Endometrial microvascular endothelial cells (primary cell): ENCODE measurements around the gene MEI1. TPM values are rescaled to one million over a fixed set of nuclear protein-coding genes. Genes with fewer than 3 reads are reported as not detected.
"Not testable (repeated sequence)": the region's sequence is repeated elsewhere in the genome, so short reads cannot be mapped to it uniquely, and the experiment has no call there.

Experiments
- in situ Hi-C: cut with HindIII; loops from 2 replicates; pipeline ENCODE4 v1.10.0; 2017; ENCODE audit warnings: low sequenced_read_pairs, low pct_unique_long_range_greater_than_20kb; ENCODE audit errors: inconsistent ontology term
- total RNA-seq: library from RNA; depleted of rRNA; stranded (reverse); fragments of >200 nt; gene quantifications from one replicate; pipeline ENCODE4 v1.2.3, GENCODE V29; 2015; ENCODE audit errors: inconsistent ontology term

Gene MEI1
- total RNA-seq, 1 donor from 2014 or later = 0.28 TPM

DNA sequence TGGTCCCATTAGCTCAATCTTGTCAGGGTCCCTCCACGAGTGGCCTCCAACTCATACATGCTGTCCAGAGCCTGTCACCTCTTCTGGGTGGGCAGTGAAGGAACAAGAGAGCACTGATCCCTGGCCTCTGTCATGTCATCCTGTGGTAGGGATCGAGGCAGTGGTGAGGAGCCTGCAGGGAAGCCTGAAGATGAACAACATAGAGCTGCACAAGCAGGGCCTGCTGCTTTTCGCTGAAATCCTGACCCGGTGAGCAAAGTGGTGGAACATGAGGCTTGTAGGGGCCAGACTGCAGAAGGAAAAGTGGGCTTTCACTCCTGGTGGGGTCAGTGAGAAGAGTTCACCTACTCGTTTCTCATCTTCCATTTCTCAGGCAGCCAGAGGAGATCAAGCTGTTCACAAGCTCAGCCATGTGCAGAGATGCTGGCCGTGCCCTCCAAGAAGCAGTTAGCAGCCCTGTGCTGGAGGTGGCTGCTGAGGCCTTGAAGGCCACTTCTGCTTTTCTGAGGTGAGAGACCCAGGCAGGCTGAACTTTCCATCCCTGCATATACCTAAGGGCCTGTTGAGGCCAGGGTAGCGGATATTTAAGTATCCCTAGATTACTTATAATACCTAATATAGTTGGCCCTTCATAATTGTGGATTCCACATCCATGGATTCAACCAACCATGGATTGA is 32.9 kb downstream of the MEI1 start:
- in situ Hi-C loops = no loop called here

GRCh38 chr22:41733241-41733640 is 33.9 kb downstream of the MEI1 start:
- in situ Hi-C loops = not testable (repeated sequence)

- in situ Hi-C loops = no loop called here
Measured at GRCh38 chr22:41739576-41739975, 40.3 kb downstream of the MEI1 start.

- in situ Hi-C loops = no loop called here
Measured at GRCh38 chr22:41742918-41743317, 43.6 kb downstream of the MEI1 start.

- in situ Hi-C loops = no loop called here
Measured at GRCh38 chr22:41745968-41746367, 46.7 kb downstream of the MEI1 start.

GRCh38 chr22:41746567-41747400 is 47.5 kb downstream of the MEI1 start:
- in situ Hi-C loops = no loop called here

DNA sequence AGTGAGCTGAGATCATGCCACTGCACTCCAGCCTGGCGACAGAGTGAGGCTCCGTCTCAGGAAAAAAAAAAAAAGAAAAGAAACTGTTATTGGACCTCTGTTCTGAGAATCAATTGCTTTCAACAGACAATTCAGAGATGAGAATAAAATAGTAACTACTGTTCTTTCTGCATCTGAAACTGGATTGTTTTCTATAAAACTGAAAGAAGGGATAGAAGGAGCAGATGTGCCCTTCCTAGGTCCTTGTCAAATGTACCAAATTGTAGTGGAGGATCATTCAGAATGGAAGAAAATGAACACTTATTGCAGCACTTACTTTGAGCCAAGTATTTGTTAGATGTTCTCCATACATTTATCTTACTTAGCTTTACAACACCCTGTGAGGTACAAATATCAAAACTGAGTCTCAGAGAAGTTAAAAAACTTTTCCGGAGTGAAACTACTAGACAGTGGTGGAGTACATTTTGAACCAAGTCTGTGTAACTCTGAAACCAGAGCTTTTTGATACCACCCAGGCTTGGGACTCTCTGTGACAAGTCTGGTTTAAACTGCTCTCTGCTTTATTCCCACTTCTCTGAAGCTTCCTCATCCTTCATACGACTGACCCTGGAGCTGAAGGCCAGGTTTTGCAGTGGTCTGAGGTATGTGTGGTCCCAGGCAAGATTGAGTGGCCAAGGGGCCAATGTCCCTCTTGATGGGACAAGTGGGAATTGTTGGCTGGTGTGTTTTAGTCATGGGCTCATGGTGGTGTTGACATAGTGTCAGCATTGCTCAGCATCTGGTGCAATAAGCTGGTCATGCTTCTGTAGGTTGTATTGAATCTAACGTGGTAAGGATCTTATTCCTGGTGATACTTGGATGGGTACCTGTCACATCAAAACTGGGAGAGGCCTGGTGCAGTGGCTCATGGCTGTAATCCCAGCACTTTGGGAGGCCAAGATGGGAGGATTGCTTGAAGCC is 53.0 kb downstream of the MEI1 start:
- in situ Hi-C loops = no loop called here

GRCh38 chr22:41753984-41754383 is 54.7 kb downstream of the MEI1 start:
- in situ Hi-C loops = no loop called here

- in situ Hi-C loops = no loop called here
Measured at GRCh38 chr22:41757502-41757901, 58.2 kb downstream of the MEI1 start.

DNA sequence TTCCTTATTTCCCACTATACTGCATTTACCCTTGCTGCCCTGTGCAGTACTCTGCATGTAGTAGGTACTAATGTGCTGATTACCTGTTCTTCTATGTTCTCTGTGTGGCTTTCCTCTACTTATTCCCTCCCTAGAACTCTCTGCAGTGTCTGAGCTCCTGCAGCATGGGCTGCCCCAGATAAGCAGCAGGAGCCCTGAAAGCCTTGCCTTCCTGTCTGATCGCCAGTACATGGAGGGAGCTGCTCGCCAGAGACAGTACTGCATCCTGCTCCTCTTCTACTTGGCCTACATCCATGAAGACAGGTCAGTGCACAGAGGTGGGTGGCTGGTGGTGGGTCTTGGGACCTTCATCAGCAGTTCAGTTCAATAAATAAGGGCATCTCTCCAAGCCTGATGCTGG is 58.9 kb downstream of the MEI1 start:
- in situ Hi-C loops = no loop called here

GRCh38 chr22:41762980-41763779 is 63.9 kb downstream of the MEI1 start:
- in situ Hi-C loops = no loop called here

DNA sequence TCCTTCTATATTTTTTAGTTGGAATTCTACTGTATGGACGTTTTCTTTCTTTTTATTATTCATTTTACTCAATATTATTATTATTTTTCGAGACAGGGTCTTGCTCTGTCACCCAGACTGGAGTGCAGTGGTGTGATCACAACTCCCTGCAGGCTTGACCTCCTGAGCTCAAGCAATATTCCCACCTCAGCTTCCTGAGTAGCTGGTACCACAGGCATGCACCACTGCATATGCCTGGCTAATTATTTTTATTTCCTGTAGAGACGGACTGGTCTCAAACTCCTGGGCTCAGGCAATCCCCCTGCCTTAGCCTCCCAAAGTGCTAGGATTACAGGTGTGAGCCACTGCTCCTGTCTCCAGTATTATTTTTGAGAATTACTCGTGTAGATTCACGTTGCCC is 67.2 kb downstream of the MEI1 start:
- in situ Hi-C loops = no loop called here

DNA sequence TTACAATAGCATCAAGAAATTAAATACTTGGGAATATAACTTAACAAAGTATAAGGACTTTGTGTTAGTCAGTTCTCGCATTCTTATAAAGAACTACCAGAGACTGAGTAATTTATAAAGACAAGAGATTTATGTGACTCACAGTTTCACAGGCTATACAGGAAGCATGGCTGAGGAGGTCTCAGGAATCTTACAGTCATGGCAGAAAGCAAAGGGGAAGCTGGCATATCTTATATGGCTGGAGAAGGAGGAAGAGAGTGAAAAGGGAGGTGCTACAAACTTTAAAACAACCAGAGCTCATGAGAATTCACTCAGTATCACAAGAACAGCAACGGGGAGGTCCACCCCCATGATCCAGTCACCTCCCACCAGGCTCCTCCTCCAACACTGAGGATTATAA is 69.1 kb downstream of the MEI1 start:
- in situ Hi-C loops = no loop called here

- in situ Hi-C loops = no loop called here
Measured at GRCh38 chr22:41770715-41771468, 71.6 kb downstream of the MEI1 start.

DNA sequence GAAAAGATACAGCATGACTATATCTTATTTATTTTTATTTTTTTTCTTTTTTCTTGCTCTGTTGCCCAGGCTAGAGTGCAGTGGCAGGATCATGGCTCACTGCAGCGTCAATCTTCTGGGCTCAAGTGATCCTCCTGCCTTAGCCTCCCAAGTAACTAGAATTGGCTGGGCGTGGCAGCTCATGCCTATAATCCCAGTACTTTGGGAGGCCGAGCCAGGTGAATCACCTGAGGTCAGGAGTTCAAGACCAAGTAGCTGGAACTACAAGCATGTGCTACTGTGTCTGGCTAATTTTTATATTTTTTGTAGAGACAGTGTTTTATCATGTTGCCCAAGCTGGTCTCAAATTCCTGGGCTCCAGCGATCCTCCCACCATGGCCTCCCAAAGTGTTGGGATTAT is 72.9 kb downstream of the MEI1 start:
- in situ Hi-C loops = no loop called here

- in situ Hi-C loops = no loop called here
Measured at GRCh38 chr22:41772645-41773044, 73.3 kb downstream of the MEI1 start.

DNA sequence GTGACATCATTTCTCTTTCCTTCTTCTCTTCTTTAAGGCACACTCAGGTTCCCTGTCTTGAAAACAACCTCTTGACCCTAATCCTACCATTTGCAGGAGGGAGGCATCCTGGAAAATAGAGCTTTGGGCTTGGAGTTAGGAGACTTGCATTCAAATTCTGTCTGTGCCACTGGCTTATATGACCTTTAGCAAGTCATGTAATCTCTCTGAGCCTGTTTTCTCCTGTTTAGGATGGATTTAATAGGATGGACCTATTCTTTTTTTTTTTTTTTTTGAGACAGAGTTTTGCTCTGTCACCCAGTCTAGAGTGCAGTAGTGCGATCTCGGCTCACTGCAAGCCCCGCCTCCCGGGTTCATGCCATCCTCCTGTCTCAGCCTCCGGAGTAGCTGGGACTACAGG is 76.0 kb downstream of the MEI1 start:
- in situ Hi-C loops = no loop called here

DNA sequence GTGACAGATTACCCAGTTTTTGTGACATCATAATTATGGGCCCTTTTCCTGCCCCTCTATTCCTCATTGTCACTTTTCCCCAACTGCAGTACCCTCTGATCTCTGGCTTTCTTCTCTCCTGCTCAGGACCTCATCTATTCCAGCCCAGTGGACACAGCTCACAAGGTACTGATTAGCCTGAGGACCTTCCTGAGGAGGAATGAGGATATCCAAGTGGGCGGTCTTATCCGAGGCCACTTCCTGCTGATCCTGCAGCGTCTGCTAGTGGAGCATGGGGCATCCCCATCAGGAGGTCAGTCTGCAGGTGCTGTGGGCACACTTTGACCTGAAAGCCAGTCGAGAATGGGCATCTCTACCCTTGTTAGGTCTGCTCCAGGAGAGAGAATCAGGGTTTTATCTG is 76.7 kb downstream of the MEI1 start:
- in situ Hi-C loops = no loop called here
